Rectal smooth muscle tissue (tissue), 1 donor: ENCODE measurements around the gene AGAP2.

ENCODE experiments used
- H3K27ac ChIP-seq: one replicate; pipeline ENCODE4 v1.7.0; 2013; ENCODE audit warnings: low read depth, low read length, inconsistent platforms
- H3K27me3 ChIP-seq: one replicate; pipeline ENCODE4 v1.7.0; 2013; ENCODE audit warnings: low read length; ENCODE audit not compliant: control insufficient read depth, insufficient read depth
- H3K36me3 ChIP-seq: one replicate; pipeline ENCODE4 v1.7.0; 2013; ENCODE audit warnings: low read length; ENCODE audit not compliant: control insufficient read depth, insufficient read depth
- H3K4me1 ChIP-seq: one replicate; pipeline ENCODE4 v1.7.0; 2013; ENCODE audit warnings: low read length; ENCODE audit not compliant: control insufficient read depth, insufficient read depth
- H3K4me3 ChIP-seq: one replicate; pipeline ENCODE4 v1.7.0; 2013; ENCODE audit warnings: low read length
- H3K9ac ChIP-seq: one replicate; pipeline ENCODE4 v1.7.0; 2013; ENCODE audit warnings: low read length

Gene AGAP2

GRCh38 chr12:57756406-57757341 is 18.1 kb upstream of the AGAP2 start:
- Histone ChIP-seq H3K36me3 (peaks cover 6% of the 10 kb centered on the region), H3K27me3 (no peaks in the 10 kb centered on the region), H3K4me3 (no peak overlapping the region), H3K27ac (no peak overlapping the region), H3K9ac (no peak overlapping the region), H3K4me1 (peaks cover 8% of the 10 kb centered on the region)

- Histone ChIP-seq H3K4me1 (peaks cover 15% of the 10 kb centered on the region), H3K27me3 (no peaks in the 10 kb centered on the region), H3K9ac (no peak overlapping the region), H3K36me3 (peaks cover 6% of the 10 kb centered on the region), H3K4me3 (peak overlapping the region; percentile 63), H3K27ac (no peak overlapping the region)
Observed at GRCh38 chr12:57755454-57756372, 17.2 kb upstream of the AGAP2 start.

GRCh38 chr12:57755194-57755453 is 16.6 kb upstream of the AGAP2 start:
- peaks cover 10% of the 10 kb centered on the region for H3K36me3 ChIP-seq
- no peak overlapping the region for H3K9ac ChIP-seq
- peak overlapping the region; percentile 48 for H3K4me3 ChIP-seq
- H3K27me3 ChIP-seq = no peaks in the 10 kb centered on the region
- H3K4me1 ChIP-seq = peaks cover 15% of the 10 kb centered on the region
- no peak overlapping the region for H3K27ac ChIP-seq

- H3K27ac ChIP-seq = no peak within 1 kb of the TSS
Observed at GRCh38 chr12:57754411-57755193, 16.1 kb upstream of the AGAP2 start, which contains the start of gene MARCHF9. MARCHF9 (plus strand) TSS chr12:57755103; CDS start chr12:57755529, 426 bp downstream.

GRCh38 chr12:57753756-57754337 is 15.3 kb upstream of the AGAP2 start:
- Histone ChIP-seq H3K27ac (no peak overlapping the region), H3K9ac (no peak overlapping the region), H3K4me1 (peaks cover 15% of the 10 kb centered on the region), H3K36me3 (peaks cover 11% of the 10 kb centered on the region), H3K4me3 (no peak overlapping the region), H3K27me3 (no peaks in the 10 kb centered on the region)

More at GRCh38 chr12:57754411-57755193, 16.1 kb upstream of the AGAP2 start, which contains the start of gene MARCHF9:
- peaks cover 8% of the 10 kb centered on the region for H3K36me3 ChIP-seq
- H3K9ac ChIP-seq = no peak within 1 kb of the TSS
- H3K4me1 ChIP-seq = peaks cover 15% of the 10 kb centered on the region
- no peaks in the 10 kb centered on the region for H3K27me3 ChIP-seq
- peak within 1 kb of the TSS; percentile 73 for H3K4me3 ChIP-seq

- H3K27ac ChIP-seq = peak overlapping the region; percentile 22
- no peak overlapping the region for H3K9ac ChIP-seq
- no peaks in the 10 kb centered on the region for H3K27me3 ChIP-seq
- H3K36me3 ChIP-seq = peaks cover 12% of the 10 kb centered on the region
- H3K4me1 ChIP-seq = peaks cover 15% of the 10 kb centered on the region
- H3K4me3 ChIP-seq = peak overlapping the region; percentile 68
Observed at GRCh38 chr12:57752668-57753000, 14.1 kb upstream of the AGAP2 start.

- Histone ChIP-seq H3K4me1 (peaks cover 15% of the 10 kb centered on the region), H3K27me3 (no peaks in the 10 kb centered on the region), H3K27ac (peak within 1 kb of the TSS; percentile 84), H3K9ac (peak within 1 kb of the TSS; percentile 70), H3K36me3 (peaks cover 16% of the 10 kb centered on the region), H3K4me3 (peak within 1 kb of the TSS; percentile 84)
Observed at GRCh38 chr12:57751788-57752667, 13.5 kb upstream of the AGAP2 start, which contains the start of gene CDK4. CDK4 (minus strand) TSS chr12:57752310; CDS start chr12:57751717, 593 bp downstream.

- H3K27me3 ChIP-seq = no peaks in the 10 kb centered on the region
- H3K36me3 ChIP-seq = peaks cover 17% of the 10 kb centered on the region
- peak overlapping the region; percentile 70 for H3K9ac ChIP-seq
- H3K27ac ChIP-seq = peak overlapping the region; percentile 84
- peak overlapping the region; percentile 84 for H3K4me3 ChIP-seq
- peaks cover 15% of the 10 kb centered on the region for H3K4me1 ChIP-seq
Observed at GRCh38 chr12:57751432-57751787, 12.9 kb upstream of the AGAP2 start.

- H3K27ac ChIP-seq = peak overlapping the region; percentile 84
- peaks cover 17% of the 10 kb centered on the region for H3K4me1 ChIP-seq
- no peak overlapping the region for H3K9ac ChIP-seq
- no peaks in the 10 kb centered on the region for H3K27me3 ChIP-seq
- peaks cover 17% of the 10 kb centered on the region for H3K36me3 ChIP-seq
- peak overlapping the region; percentile 84 for H3K4me3 ChIP-seq
Observed at GRCh38 chr12:57750561-57751431, 12.3 kb upstream of the AGAP2 start.

GRCh38 chr12:57749061-57749460 is 10.5 kb upstream of the AGAP2 start:
- Histone ChIP-seq H3K27me3 (no peaks in the 10 kb centered on the region), H3K4me1 (peaks cover 17% of the 10 kb centered on the region), H3K36me3 (peaks cover 17% of the 10 kb centered on the region)

More at GRCh38 chr12:57749061-57749460, 10.5 kb upstream of the AGAP2 start:
- H3K4me3 ChIP-seq = no peak overlapping the region
- no peak overlapping the region for H3K27ac ChIP-seq
- no peak overlapping the region for H3K9ac ChIP-seq
